ENCODE data around the gene LHFPL3. TPM values are rescaled to one million over a fixed set of nuclear protein-coding genes. Genes with fewer than 3 reads are reported as not detected.

LHFPL3 gene
- total and polyA plus RNA-seq, 2 experiments from 2014 or later = 0.24 TPM; not detected in 1

DNA sequence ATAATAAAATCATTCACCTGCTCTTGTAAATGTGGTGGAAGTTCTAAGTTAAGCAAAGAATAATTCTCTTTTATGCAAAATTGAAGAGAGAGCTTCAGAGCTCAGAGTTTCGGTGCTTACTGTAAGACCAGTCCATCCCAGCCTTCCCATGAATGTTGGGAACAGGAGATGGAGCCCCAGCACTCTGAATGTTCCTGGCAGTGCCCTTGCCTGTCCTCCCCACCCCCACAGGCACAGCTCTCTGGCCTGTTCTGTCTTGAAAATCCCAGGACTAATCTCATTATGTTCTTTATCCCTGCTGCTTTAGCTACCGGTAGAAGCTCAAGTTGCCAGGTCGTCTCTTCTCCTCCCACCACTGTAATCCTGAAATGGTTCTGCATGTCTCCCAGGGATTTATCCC lies 29.1 kb upstream of the LHFPL3 start:
- Histone ChIP-seq H3K4me2 (no peak overlapping the region), H4K20me1 (replicated peaks; ENCODE audit: insufficient read depth) (no peaks in the 10 kb centered on the region), H2AFZ (no peak overlapping the region), H3K27me3 (ENCODE audit: insufficient read depth) (no peaks in the 10 kb centered on the region), H3K4me3 (no peak overlapping the region), H3K79me2 (replicated peaks; ENCODE audit: insufficient read depth) (no peaks in the 10 kb centered on the region), H3K4me1 (ENCODE audit: insufficient read depth) (no peaks in the 10 kb centered on the region), H3K36me3 (ENCODE audit: insufficient read depth) (no peaks in the 10 kb centered on the region), H3F3A (replicated peaks; ENCODE audit: low read depth) (no peaks in the 10 kb centered on the region), H3K27ac (ENCODE audit: low read depth) (no peak overlapping the region), H3K9me2 (ENCODE audit: insufficient read depth) (peaks cover 3% of the 10 kb centered on the region; the same call in 1 of the 2 replicates)
- no peak overlapping the region for H3K27ac Mint-ChIP-seq
- H3K4me3 Mint-ChIP-seq = no peak overlapping the region
- ATAC-seq (no peak), DNase-seq (ENCODE audit: low spot score) (no peak)
- H3K36me3 Mint-ChIP-seq (ENCODE audit: low read depth) = no peaks in the 10 kb centered on the region
- peaks cover 3% of the 10 kb centered on the region for H3K27me3 Mint-ChIP-seq (ENCODE audit: insufficient read depth, low read depth, poor library complexity)
- no peaks in the 10 kb centered on the region for H3K9me3 Mint-ChIP-seq
- TF ChIP-seq CREB1 (CRISPR knock-in tag; IDR thresholded peaks at IDR 0.05; ENCODE audit: low read depth) (no peak), ZNF114 (CRISPR knock-in tag; IDR thresholded peaks at IDR 0.05) (no peak), POLR2AphosphoS5 (IDR thresholded peaks at IDR 0.05; ENCODE audit: low read depth) (no peak), EZH2phosphoT487 (IDR thresholded peaks at IDR 0.05; ENCODE audit: unreplicated experiment) (no peak), NANOG (IDR thresholded peaks at IDR 0.05; ENCODE audit: borderline replicate concordance) (no peak), ZNF331 (CRISPR knock-in tag; IDR thresholded peaks at IDR 0.05; ENCODE audit: low read depth) (no peak), EZH2 (IDR thresholded peaks at IDR 0.05; ENCODE audit: low read depth, unreplicated experiment) (no peak), CTCF (conservative IDR thresholded peaks at IDR 0.05; ENCODE audit: low read depth in 2 of 2) (no peak; a peak in 1 of 4 replicates), ZNF462 (CRISPR knock-in tag; IDR thresholded peaks at IDR 0.05) (no peak), STAT1 (IDR thresholded peaks at IDR 0.05; ENCODE audit: unreplicated experiment) (no peak), JUNB (IDR thresholded peaks at IDR 0.05; ENCODE audit: unreplicated experiment) (no peak)
- TF ChIP-seq, protein P1, sequence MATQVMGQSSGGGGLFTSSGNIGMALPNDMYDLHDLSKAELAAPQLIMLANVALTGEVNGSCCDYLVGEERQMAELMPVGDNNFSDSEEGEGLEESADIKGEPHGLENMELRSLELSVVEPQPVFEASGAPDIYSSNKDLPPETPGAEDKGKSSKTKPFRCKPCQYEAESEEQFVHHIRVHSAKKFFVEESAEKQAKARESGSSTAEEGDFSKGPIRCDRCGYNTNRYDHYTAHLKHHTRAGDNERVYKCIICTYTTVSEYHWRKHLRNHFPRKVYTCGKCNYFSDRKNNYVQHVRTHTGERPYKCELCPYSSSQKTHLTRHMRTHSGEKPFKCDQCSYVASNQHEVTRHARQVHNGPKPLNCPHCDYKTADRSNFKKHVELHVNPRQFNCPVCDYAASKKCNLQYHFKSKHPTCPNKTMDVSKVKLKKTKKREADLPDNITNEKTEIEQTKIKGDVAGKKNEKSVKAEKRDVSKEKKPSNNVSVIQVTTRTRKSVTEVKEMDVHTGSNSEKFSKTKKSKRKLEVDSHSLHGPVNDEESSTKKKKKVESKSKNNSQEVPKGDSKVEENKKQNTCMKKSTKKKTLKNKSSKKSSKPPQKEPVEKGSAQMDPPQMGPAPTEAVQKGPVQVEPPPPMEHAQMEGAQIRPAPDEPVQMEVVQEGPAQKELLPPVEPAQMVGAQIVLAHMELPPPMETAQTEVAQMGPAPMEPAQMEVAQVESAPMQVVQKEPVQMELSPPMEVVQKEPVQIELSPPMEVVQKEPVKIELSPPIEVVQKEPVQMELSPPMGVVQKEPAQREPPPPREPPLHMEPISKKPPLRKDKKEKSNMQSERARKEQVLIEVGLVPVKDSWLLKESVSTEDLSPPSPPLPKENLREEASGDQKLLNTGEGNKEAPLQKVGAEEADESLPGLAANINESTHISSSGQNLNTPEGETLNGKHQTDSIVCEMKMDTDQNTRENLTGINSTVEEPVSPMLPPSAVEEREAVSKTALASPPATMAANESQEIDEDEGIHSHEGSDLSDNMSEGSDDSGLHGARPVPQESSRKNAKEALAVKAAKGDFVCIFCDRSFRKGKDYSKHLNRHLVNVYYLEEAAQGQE (IDR thresholded peaks at IDR 0.05; ENCODE audit: unreplicated experiment) = no peak
- TF ChIP-seq, protein P2, sequence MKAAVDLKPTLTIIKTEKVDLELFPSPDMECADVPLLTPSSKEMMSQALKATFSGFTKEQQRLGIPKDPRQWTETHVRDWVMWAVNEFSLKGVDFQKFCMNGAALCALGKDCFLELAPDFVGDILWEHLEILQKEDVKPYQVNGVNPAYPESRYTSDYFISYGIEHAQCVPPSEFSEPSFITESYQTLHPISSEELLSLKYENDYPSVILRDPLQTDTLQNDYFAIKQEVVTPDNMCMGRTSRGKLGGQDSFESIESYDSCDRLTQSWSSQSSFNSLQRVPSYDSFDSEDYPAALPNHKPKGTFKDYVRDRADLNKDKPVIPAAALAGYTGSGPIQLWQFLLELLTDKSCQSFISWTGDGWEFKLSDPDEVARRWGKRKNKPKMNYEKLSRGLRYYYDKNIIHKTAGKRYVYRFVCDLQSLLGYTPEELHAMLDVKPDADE (IDR thresholded peaks at IDR 0.05) = no peak
- peaks cover 3% of the 10 kb centered on the region; the same call in 1 of the 3 replicates for H3K4me1 Mint-ChIP-seq
